Ecto neural progenitor cell (in vitro differentiated cells): ENCODE measurements around the gene IRF2BPL.

Source experiments
- DNase-seq: peaks from one replicate; pipeline ENCODE4 v3.0.0-alpha.2; 2018; ENCODE audit warnings: low spot score

Gene IRF2BPL

GRCh38 chr14:76985540-76986230, 42.8 kb downstream of the IRF2BPL start:
- DNase-seq = no peak

DNA sequence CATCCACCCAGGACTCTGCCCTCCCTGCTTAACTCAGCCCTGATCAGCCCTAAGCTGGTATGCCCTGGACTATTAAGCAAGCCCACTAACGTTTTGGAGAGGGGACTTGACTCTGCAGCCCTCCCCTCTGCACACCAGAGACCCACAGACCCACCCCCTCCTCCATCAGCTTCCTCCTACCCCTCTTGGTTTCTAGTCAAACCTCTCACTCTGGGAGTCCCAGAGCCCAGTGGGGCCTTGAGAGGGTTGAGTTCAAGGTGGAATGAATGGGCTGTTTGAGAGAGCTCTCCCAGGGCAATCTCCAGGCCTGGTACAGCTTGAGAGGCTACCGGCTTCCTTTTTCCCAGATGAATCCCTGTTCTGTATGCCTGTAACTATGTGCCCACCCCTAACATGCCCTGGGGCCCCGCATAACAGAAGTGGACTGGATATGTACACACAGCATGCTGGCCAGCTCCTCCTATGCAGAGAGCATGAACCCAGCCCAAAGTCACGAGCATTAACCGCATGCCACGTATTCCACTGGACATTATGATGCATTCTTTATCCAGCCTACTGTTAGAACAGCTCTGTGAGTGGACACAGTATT, 43.6 kb downstream of the IRF2BPL start:
- no peak for DNase-seq

- DNase-seq = no peak
These were observed 44.2 kb downstream of the IRF2BPL start for GRCh38 chr14:76984297-76984696.

DNA sequence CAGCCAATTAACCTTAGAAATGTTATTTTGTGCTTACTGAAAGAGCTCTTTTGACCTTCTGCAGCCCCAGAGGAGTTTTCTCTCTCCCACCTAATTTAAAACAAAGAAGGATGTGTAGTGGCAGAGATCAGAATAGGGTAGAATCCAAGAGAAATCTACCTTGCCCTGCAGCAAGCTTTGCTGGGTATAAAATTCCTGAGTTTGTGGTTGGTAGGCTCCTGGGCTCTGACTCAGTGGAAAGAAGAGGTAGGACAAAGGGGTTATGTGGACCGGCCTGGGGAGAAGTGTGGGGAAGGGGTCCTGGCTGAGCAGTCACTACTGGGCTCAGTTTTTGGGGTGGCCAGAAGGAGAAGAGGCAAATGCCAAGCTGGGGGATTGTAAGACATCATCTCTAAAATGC, 46.8 kb downstream of the IRF2BPL start:
- no peak for DNase-seq

DNA sequence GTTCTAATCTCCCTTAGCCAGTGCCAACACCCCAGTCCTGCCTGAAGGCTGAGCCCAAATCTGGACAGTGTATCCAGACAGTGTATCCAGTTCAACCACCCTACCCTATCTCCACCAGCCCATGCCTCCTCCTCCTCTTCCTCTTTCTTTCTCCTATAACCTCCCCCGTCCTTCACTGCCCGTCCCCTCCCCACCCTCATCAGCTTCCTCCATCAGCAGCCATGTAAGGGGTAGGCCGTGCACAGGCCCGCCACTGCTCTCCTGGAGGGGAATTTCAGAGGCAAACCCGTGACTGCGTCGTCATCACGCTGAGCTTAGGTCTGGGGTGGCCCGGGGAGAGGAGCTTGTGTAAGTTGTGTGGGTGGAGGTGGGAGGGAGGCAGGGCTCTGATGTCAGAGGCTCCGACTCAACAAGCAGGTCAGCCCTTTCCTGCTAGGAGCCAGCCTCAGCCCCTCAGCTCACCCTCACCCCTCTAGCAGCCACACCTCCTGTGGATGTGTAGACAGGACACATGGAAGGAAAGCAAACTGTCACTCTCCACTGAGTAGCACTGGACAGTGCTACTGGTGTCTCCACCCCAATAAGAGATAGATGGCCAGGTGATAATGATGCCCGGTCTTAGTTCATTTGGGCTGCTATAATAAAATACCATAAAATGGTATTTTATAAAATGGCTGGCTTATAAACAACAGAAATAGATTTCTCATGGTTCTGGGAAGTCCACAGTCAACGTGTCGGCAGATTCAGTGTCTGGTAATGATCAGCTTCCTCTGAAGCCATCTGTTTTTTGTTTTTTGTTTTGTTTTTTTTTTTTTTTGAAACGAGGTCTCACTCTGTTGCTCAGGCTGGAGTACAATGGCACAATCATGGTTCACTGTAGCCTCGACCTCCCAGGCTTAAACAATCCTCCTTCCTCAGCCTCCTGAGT, 50.5 kb downstream of the IRF2BPL start:
- peak; percentile 50 for DNase-seq

DNA sequence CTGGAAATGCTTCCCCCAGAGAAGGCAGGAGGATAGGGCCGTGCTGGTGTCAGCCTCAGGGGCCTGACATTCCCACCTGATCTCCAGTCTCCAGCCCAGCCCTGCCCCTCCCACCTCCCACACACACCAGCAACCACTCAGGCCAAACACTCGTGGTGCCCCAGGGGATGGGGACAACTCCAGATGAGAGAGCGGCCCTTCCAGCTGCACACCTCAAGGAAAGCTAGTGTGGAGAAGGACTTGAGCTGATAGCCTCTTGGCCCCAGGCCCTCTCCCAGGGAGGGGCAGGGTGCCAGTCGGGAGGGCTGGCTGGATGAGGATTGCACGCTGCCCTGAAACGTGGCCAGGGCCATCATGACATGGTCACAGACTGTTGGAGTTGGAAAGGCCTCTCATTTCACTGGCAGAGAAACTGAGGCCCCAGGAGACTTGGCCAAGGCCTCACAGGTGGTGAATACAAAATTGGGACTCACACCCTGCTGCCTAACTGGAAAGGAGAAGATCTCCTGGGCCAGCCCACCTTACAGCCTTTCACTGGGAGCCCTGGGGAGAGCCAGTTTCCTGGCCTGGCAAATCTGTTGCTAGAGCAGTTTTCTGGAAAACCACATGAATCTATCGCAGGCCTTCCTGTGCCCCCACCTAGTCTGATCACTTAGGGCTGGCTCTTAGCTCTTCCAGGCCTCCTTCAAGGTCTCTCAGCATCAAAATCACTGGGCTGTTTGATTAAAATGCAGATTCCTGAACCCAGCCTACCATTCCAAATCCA, 52.1 kb downstream of the IRF2BPL start:
- peak; percentile 56 for DNase-seq

GRCh38 chr14:76975812-76976211, 52.7 kb downstream of the IRF2BPL start:
- no peak for DNase-seq

DNA sequence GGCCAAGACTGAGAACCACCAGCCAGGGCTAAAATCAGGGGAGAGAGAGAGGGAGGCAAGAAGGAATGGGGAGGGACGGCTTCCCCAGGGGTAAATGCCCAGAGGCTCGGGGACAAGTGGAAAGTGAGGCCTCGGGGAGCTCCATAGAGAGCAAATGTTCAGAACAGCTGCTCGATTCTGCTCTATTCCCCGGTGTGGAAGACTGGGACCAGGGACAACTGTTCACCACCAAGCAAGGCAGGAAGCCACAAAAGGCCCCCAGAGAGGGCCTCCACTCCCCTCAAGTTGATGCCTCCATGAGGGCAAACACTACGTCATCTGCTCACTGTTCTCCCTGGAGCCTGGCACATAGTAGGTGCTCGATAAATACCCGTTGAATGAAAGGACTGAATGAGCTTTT, 53.5 kb downstream of the IRF2BPL start:
- no peak for DNase-seq
